OCI-LY1 (cell line): ENCODE data around the gene CACNA1D.

Source experiments
- H2AFZ ChIP-seq: fragments of 200-600 bp; sonication (generic), shearing (Covaris generic); 2 replicates; pipeline ENCODE4 v1.6.0; 2014; ENCODE audit warnings: antibody characterized with exemption, mild to moderate bottlenecking, low read length
- H3F3A ChIP-seq: fragments of 200-600 bp; sonication (generic), shearing (Covaris generic); 2 replicates; pipeline ENCODE4 v1.6.0; 2014; ENCODE audit warnings: mild to moderate bottlenecking, antibody characterized with exemption, low read length, moderate library complexity; ENCODE audit not compliant: insufficient read depth
- H3K27ac ChIP-seq: fragments of 200-600 bp; sonication (generic); 2 replicates; pipeline ENCODE4 v1.5.1; 2014; ENCODE audit warnings: low read length, mixed run types, mild to moderate bottlenecking, low read depth; ENCODE audit not compliant: poor library complexity, severe bottlenecking
- H3K27me3 ChIP-seq: fragments of 200-600 bp; sonication (generic); 2 replicates; pipeline ENCODE4 v1.6.0; 2014; ENCODE audit warnings: antibody characterized with exemption, mild to moderate bottlenecking, low read length, moderate library complexity; ENCODE audit not compliant: insufficient read depth
- H3K36me3 ChIP-seq: fragments of 200-600 bp; sonication (generic); 2 replicates; pipeline ENCODE4 v1.6.1; 2014; ENCODE audit warnings: mild to moderate bottlenecking, antibody characterized with exemption, low read length, moderate library complexity, mixed read lengths; ENCODE audit not compliant: insufficient read depth
- H3K4me1 ChIP-seq: fragments of 200-600 bp; sonication (generic); 2 replicates; pipeline ENCODE4 v1.5.1; 2014; ENCODE audit warnings: mild to moderate bottlenecking, low read length, moderate library complexity; ENCODE audit not compliant: insufficient read depth, severe bottlenecking
- H3K4me2 ChIP-seq: fragments of 200-600 bp; sonication (generic), shearing (Covaris generic); 2 replicates; pipeline ENCODE4 v1.6.1; 2014; ENCODE audit warnings: low read length
- H3K4me3 ChIP-seq: fragments of 200-600 bp; sonication (generic); 2 replicates; pipeline ENCODE4 v1.5.1; 2014; ENCODE audit warnings: low read length, low read depth, mild to moderate bottlenecking, mixed read lengths; ENCODE audit not compliant: poor library complexity, severe bottlenecking
- H3K79me2 ChIP-seq: fragments of 200-600 bp; shearing (Covaris generic); 2 replicates; pipeline ENCODE4 v1.6.1; 2016; ENCODE audit warnings: mixed run types, low read length, mixed read lengths; ENCODE audit not compliant: insufficient read depth
- H3K9ac ChIP-seq: fragments of 200-600 bp; sonication (generic), shearing (Covaris generic); 2 replicates; pipeline ENCODE4 v1.6.1; 2014; ENCODE audit warnings: mild to moderate bottlenecking, low read length, mixed read lengths
- H3K9me2 ChIP-seq: fragments of 200-600 bp; sonication (generic), shearing (Covaris generic); 2 replicates; pipeline ENCODE4 v1.6.1; 2014; ENCODE audit warnings: low read depth, mild to moderate bottlenecking, low read length, mixed read lengths
- H3K9me3 ChIP-seq: fragments of 200-600 bp; shearing (Covaris generic); 2 replicates; pipeline ENCODE4 v1.6.1; 2014; ENCODE audit warnings: low read length, mixed read lengths
- H4K20me1 ChIP-seq: fragments of 200-600 bp; sonication (generic), shearing (Covaris generic); 2 replicates; pipeline ENCODE4 v1.6.0; 2016; ENCODE audit warnings: mild to moderate bottlenecking, low read length; ENCODE audit not compliant: insufficient read depth
- CTCF ChIP-seq: fragments of 200-600 bp; sonication (generic), shearing (Covaris generic); IDR thresholded peaks from 2 replicates; pipeline ENCODE4 v1.5.1; 2017; ENCODE audit warnings: mild to moderate bottlenecking, antibody characterized with exemption, low read length, moderate library complexity, mixed read lengths
- EZH2 ChIP-seq: fragments of 200-600 bp; sonication (generic), shearing (Covaris generic); IDR thresholded peaks from 2 replicates; pipeline ENCODE4 v1.8.0; 2017; ENCODE audit warnings: borderline replicate concordance, mixed run types, mild to moderate bottlenecking, antibody characterized with exemption, low read length, moderate library complexity, mixed read lengths

The CACNA1D gene

GRCh38 chr3:53826048-53826447 is 331.6 kb downstream of the CACNA1D start:
- H3K79me2 ChIP-seq: no peaks in the 10 kb centered on the region
- no peak overlapping the region for H3K27ac ChIP-seq
- no peaks in the 10 kb centered on the region for H3K36me3 ChIP-seq
- no peak overlapping the region for H3K4me2 ChIP-seq
- H3K4me3 ChIP-seq: no peak overlapping the region
- no peaks in the 10 kb centered on the region for H3K4me1 ChIP-seq
- H3K27me3 ChIP-seq: no peaks in the 10 kb centered on the region
- no peaks in the 10 kb centered on the region for H3K9me3 ChIP-seq
- H4K20me1 ChIP-seq: no peaks in the 10 kb centered on the region
- TF ChIP-seq EZH2 (no peak), CTCF (no peak)
- no peaks in the 10 kb centered on the region for H3K9me2 ChIP-seq
- H2AFZ ChIP-seq: no peak overlapping the region
- no peaks in the 10 kb centered on the region for H3F3A ChIP-seq
- H3K9ac ChIP-seq: no peak overlapping the region

GRCh38 chr3:53828581-53828980 is 334.2 kb downstream of the CACNA1D start:
- Histone ChIP-seq H2AFZ (no peak overlapping the region), H3F3A (no peaks in the 10 kb centered on the region), H3K9me3 (no peaks in the 10 kb centered on the region), H3K4me2 (no peak overlapping the region), H3K4me1 (no peaks in the 10 kb centered on the region), H3K79me2 (no peaks in the 10 kb centered on the region), H3K27me3 (no peaks in the 10 kb centered on the region), H3K27ac (no peak overlapping the region), H3K4me3 (no peak overlapping the region), H4K20me1 (no peaks in the 10 kb centered on the region), H3K36me3 (no peaks in the 10 kb centered on the region), H3K9ac (no peak overlapping the region), H3K9me2 (no peaks in the 10 kb centered on the region)
- no peak for TF ChIP-seq CTCF
- TF ChIP-seq EZH2: no peak

GRCh38 chr3:53829605-53830004 is 335.2 kb downstream of the CACNA1D start:
- Histone ChIP-seq H3K9me3 (no peaks in the 10 kb centered on the region), H3K79me2 (no peaks in the 10 kb centered on the region), H3K4me1 (no peaks in the 10 kb centered on the region), H3K27ac (no peak overlapping the region), H3K9me2 (no peaks in the 10 kb centered on the region), H3K27me3 (no peaks in the 10 kb centered on the region), H3K9ac (no peak overlapping the region), H2AFZ (no peak overlapping the region), H4K20me1 (no peaks in the 10 kb centered on the region), H3K4me3 (no peak overlapping the region), H3K4me2 (no peak overlapping the region), H3F3A (no peaks in the 10 kb centered on the region), H3K36me3 (no peaks in the 10 kb centered on the region)
- TF ChIP-seq CTCF: no peak
- TF ChIP-seq EZH2: no peak
